Astrocyte (in vitro differentiated cells and primary cell): ENCODE data around the gene P3H3.
A peak's percentile ranks its signal among the peaks of the same experiment; 100 is the strongest.

Experiments
- CTCF ChIP-seq: IDR thresholded peaks from 2 replicates; pipeline ENCODE4 v1.5.1; 2011; ENCODE audit warnings: low read depth, mild to moderate bottlenecking, inconsistent platforms, low read length, moderate library complexity; ENCODE audit not compliant: insufficient read depth
- EZH2 ChIP-seq: IDR thresholded peaks from 2 replicates; pipeline ENCODE4 v1.6.1; 2012; ENCODE audit warnings: mild to moderate bottlenecking, low read length, inconsistent platforms; ENCODE audit not compliant: insufficient read depth

- TF ChIP-seq CTCF (peak; percentile 84), EZH2 (no peak)
Measured at GRCh38 chr12:6869049-6870021, 41.1 kb downstream of the P3H3 start.
